HL-60 (cell line): Measurements from ENCODE around the gene CFAP97D2.

Experiments used
- CTCF ChIP-seq: IDR thresholded peaks from one replicate; pipeline ENCODE4 v1.5.1; 2011; ENCODE audit warnings: low read length, control low read depth, inconsistent platforms; ENCODE audit not compliant: insufficient read depth
- GABPA ChIP-seq: IDR thresholded peaks from 2 replicates; pipeline ENCODE4 v1.6.1; 2012; ENCODE audit warnings: low read depth
- POLR2AphosphoS5 ChIP-seq: IDR thresholded peaks from 2 replicates; pipeline ENCODE4 v1.6.1; 2012; ENCODE audit warnings: low read depth
- REST ChIP-seq: IDR thresholded peaks from 2 replicates; pipeline ENCODE4 v1.6.1; 2012; ENCODE audit warnings: low read depth; ENCODE audit not compliant: insufficient replicate concordance
- SPI1 ChIP-seq: IDR thresholded peaks from 2 replicates; pipeline ENCODE4 v1.6.1; 2012; ENCODE audit warnings: low read depth, mild to moderate bottlenecking, borderline replicate concordance

GRCh38 chr13:114173745-114174144 is 5.3 kb upstream of the CFAP97D2 start:
- no peak for TF ChIP-seq CTCF
- no peak for TF ChIP-seq GABPA
- no peak for TF ChIP-seq POLR2AphosphoS5
- no peak for TF ChIP-seq REST
- TF ChIP-seq SPI1: no peak
